ENCODE results near the gene HAPSTR1.
"Not testable (repeated sequence)": the region's sequence is repeated elsewhere in the genome, so short reads cannot be mapped to it uniquely, and the experiment has no call there.

The HAPSTR1 gene

DNA sequence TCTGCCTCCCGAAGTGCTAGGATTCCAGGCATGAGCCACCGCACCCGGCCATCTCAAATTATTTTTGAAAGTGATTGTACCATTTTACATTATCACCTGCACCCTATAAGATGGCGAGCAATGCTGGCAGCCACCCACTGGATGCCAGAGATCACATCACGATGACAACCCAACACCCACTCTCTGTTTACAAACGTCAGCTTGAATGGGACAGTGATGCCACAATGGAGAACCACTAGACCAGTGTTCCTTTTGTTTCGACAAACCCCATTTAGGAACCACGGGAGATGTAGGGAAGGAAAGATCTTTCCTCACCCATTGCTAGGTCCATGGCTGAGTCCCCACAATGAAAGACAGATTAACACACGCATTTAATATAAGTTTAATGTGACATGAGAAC lies 20.1 kb upstream of the HAPSTR1 start:
- DNase-seq (ENCODE audit: low read depth in 2 of 2): no peak

DNA sequence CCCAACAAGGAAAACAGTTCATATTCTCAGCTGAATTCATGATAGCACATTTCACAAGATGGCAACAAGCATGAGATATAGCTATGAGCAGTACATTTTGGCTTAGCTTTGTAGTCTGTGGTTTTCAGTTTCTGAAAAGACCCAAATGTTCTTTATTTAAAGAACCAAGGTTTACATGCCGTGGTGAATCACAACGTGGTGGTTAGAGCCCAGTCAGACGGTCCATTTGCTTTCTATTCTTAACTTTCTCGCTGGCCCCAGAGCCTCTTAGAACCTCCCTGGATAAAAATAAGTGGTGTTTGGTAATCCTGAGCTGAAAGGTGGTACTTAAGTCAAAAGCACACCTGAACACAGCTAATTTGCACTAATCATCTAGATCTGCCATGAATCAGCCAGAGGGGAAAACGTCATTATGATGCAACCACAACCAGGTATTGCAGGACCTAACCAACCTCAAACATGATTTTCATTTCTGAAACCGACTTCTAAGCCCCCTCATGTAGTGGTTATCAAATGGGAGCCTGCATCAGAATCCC lies 18.6 kb upstream of the HAPSTR1 start:
- DNase-seq (ENCODE audit: low read depth in 2 of 2): no peak

GRCh38 chr16:9075299-9076071 lies 16.0 kb upstream of the HAPSTR1 start:
- no peak for DNase-seq (ENCODE audit: low read depth in 2 of 2)

- DNase-seq (ENCODE audit: low read depth in 2 of 2): no peak
Observed at GRCh38 chr16:9077091-9077809, 14.2 kb upstream of the HAPSTR1 start.

- DNase-seq (ENCODE audit: low read depth in 2 of 2): not testable (repeated sequence)
Observed at GRCh38 chr16:9078467-9079429, 12.7 kb upstream of the HAPSTR1 start.

- DNase-seq (ENCODE audit: low read depth in 2 of 2): no peak
Observed at GRCh38 chr16:9079430-9079812, 12.0 kb upstream of the HAPSTR1 start.

DNA sequence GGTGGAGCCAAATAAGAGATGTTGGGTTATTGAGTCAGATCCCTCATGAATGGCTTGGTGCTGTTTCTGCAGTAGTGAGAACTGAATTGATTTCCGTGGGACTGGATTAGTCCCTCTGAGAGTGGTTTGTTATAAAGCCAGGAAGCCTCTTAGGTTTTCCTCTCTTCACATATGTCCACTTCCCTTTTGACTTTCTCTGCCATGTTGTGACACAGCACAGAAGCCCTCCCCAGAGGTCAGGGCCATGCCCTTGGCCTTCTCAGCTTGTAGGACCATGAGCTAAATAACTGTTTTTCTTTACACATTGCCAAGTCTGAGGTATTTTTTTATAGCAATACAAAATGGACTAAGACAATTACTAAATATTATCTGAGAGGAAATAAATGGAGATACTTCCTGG lies 10.3 kb upstream of the HAPSTR1 start:
- no peak for DNase-seq (ENCODE audit: low read depth in 2 of 2)

DNA sequence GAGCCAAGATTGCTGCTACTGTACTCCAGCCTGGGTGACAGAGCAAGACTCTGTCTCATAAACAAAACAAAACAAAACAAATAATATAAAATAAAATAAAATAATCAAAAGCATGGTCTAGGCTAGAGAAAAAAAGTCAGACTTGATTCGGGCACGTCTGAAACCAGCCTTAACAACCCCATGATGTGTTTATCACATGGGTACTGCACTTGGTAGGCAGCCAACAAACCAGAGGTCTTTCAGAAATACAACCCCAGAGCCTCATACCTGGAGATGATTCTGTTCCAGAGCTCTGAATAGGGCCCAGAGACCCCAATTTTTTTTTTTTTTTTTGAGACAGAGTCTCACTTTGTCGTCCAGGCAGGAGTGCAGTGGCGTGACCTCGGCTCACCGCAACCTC lies 9.6 kb upstream of the HAPSTR1 start:
- DNase-seq (ENCODE audit: low read depth in 2 of 2): no peak

- DNase-seq (ENCODE audit: low read depth in 2 of 2): no peak
Observed at GRCh38 chr16:9082422-9082821, 9.0 kb upstream of the HAPSTR1 start.

DNA sequence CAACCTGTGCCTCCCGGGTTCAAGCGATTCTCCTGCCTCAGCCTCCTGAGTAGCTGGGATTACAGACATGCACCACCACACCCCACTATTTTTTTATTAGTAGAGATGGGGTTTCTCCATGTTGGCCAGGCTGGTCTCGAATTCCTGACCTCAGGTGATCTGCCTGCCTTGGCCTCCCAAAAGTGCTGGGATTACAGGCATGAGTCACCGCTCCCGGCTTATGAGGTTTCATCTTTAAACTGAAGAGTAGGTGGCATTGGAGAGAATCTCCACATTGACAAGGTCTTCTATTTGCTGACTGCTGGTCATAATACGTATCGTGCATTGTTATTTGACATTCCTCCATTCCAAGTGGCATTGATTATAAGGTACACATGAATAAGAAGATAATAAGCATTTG lies 3.7 kb upstream of the HAPSTR1 start:
- not testable (repeated sequence) for DNase-seq (ENCODE audit: low read depth in 2 of 2)

DNA sequence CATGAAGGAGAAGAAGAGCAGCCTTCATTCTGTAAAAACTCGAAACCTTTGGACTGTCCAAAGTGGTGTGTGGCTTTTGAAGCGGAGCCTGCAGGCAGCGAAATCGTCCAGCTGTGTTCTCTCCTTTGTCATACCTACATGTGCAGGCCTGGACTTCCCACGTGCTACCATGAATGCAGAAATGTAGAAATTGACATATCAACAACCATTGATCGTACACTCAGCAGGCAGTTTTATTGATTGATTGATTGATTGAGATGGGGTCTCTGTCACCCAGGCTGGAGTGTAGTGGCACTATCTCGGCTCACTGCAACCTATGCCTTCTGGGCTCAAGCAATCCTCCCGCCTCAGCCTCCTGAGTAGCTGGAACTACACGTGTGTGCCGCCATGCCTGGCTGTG lies 2.6 kb upstream of the HAPSTR1 start:
- DNase-seq (ENCODE audit: low read depth in 2 of 2): no peak

DNA sequence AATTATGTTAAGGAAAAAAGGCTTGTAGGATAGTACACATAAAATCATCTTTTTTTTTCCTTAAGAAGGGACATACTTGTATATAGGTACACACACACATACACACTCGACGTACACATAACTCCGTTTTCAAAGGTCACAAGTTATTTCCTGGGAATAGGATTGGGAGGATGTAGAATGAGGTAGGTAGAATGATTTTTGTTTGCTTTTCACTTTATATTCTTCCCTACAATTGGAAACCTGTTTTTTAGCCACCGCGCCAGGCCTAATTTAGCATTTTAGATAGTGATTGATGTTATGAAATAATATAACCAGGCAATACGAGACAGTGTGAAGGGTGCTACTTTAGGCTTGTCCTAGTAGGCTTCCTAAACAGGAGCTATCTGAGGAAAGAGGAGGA lies 1.8 kb upstream of the HAPSTR1 start:
- no peak for DNase-seq (ENCODE audit: low read depth in 2 of 2)

- DNase-seq (ENCODE audit: low read depth in 2 of 2): no peak
Observed at GRCh38 chr16:9090101-9090959, 1.1 kb upstream of the HAPSTR1 start.

DNA sequence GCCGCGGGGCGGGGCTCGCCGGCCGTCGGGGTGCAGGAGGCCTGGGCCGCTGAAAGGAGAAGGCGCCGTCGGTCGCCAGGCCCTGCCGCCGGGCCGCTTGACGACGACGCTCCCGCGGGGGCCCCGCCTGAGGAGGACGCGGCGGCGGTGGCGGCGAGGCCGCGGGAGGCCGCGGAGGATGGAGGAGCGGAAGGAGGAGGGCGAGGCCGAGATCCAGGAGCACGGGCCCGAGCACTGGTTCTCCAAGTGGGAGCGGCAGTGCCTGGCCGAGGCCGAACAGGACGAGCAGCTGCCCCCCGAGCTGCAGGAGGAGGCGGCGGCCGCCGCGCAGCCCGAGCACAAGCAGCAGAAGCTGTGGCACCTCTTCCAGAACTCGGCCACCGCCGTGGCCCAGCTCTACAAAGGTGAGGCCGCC lies 430 bp downstream of the HAPSTR1 start:
- no peak for DNase-seq (ENCODE audit: low read depth in 2 of 2)

- DNase-seq (ENCODE audit: low read depth in 2 of 2): peak in 1 of 2 donors; percentile 38
Observed at GRCh38 chr16:9092282-9092977, 986 bp downstream of the HAPSTR1 start.

DNA sequence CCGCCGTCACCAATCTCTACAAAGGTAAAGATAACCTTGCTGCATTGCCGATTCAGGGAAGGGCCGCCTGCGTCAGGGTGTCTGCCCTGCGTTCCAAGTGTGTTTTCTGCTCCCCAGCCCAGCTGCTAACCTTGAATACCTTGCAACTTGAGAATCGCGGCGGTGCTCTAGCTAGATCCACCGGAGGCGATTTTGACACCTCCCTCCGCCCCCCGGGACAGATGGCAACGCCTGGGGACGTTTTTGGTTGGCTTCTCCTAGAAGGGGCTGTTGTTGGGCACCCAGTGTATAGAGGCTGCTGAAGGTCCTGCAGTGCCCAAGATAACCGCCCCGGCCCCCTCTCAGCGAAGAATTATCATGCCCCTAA lies 1.5 kb downstream of the HAPSTR1 start:
- DNase-seq (ENCODE audit: low read depth in 2 of 2): no peak

DNA sequence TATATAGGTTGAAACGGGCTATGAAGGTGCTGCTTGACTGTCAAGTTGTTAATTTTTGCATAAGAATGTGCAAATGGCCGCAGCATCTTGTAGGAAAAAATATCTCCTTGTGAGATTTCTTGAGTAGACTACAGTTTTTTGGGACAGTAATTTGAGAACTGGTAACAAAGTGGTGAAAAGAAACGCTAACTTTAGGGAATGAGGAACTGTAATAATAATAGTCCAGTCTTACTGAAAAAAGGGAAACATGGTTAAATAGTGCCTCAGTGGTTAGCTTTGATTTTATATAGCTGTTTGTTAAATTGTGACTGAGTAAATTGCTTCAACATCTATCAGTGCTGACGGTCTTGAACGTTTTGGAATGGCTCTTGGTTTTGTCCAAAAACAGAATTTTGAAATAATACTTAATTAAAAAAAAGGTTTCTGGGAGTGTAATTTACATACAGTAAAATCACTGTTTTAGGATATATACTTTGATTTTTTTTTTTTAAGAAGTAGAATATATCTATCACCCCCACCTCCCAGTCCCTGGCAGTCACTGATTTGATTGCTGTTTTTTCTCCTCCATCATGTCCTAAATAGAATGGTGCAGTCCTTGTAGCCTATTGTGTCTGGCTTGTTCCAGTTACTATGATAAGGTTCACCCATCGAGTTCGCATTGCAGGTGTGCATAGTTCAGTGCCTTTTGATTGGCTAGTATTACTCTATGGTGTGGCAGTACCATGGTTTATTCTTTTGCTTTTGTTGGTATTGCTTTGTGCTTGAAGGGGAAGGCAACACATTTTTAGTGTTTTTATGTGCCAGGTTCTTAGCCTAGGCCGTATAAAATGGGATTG lies 2.8 kb downstream of the HAPSTR1 start:
- no peak for DNase-seq (ENCODE audit: low read depth in 2 of 2)

GRCh38 chr16:9095171-9095570 lies 3.7 kb downstream of the HAPSTR1 start:
- no peak for DNase-seq (ENCODE audit: low read depth in 2 of 2)

DNA sequence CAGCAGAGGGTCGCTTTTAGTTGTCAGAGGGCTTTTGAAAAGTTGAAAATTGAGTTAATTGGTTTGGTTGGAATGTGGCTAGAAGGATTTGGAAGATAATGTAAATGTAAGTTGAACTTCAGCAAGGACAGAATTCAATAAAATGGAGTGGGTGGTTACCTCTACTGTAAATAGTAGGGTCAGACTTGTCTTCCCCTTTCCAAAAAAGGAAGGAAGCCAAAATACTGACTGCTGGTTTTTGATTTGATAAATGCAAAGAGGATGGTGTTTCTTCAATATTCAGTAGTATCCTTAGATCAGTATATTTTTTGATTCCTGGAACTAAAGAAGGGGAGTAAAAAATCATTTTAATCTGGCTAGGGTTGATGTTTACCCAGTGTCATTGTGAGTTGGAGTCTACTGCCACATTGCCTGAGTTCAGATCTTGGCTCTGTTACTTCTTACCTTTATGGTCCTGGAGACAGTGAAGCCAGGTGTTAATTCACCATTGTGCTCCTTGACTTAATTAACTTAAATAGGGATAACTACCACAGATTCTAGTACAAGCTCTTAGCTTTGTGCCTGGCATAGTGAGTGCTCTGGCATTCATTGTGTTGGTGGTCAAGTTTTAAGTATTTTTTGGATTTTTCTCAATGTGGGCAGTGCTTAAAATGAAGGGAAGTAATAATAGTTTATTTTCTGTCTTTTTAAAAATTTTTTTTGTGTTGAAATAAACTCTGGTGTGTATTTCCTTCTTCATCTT lies 4.4 kb downstream of the HAPSTR1 start:
- DNase-seq (ENCODE audit: low read depth in 2 of 2): no peak

Measured in stimulated activated CD8-positive, alpha-beta memory T cell treated with anti-CD3 and anti-CD28 coated beads, Interleukin-2, amount 100 ng/mL, for 1 hour (primary cell).